ENCODE results near the gene IL1RAPL2.
A peak's percentile ranks its signal among the peaks of the same experiment; 100 is the strongest.
"Not testable (repeated sequence)": the region's sequence is repeated elsewhere in the genome, so short reads cannot be mapped to it uniquely, and the experiment has no call there.

The IL1RAPL2 gene

GRCh38 chrX:104854790-104855340 lies 288.9 kb downstream of the IL1RAPL2 start:
- DNase-seq (ENCODE audit: low spot score) = no peak

- DNase-seq (ENCODE audit: low spot score) = no peak
Measured at GRCh38 chrX:104863466-104863865, 297.5 kb downstream of the IL1RAPL2 start.

- DNase-seq (ENCODE audit: low spot score) = no peak
Measured at GRCh38 chrX:104864296-104864695, 298.3 kb downstream of the IL1RAPL2 start.

- DNase-seq (ENCODE audit: low spot score) = no peak
Measured at GRCh38 chrX:104877504-104877903, 311.5 kb downstream of the IL1RAPL2 start.

- DNase-seq (ENCODE audit: low spot score) = no peak
Measured at GRCh38 chrX:104902070-104902469, 336.1 kb downstream of the IL1RAPL2 start.

- DNase-seq (ENCODE audit: low spot score) = not testable (repeated sequence)
Measured at GRCh38 chrX:104909694-104910093, 343.7 kb downstream of the IL1RAPL2 start.

- DNase-seq (ENCODE audit: low spot score) = no peak
Measured at GRCh38 chrX:104913348-104913747, 347.3 kb downstream of the IL1RAPL2 start.

- not testable (repeated sequence) for DNase-seq (ENCODE audit: low spot score)
Measured at GRCh38 chrX:104914686-104915085, 348.7 kb downstream of the IL1RAPL2 start.

GRCh38 chrX:104918122-104918521 lies 352.1 kb downstream of the IL1RAPL2 start:
- no peak for DNase-seq (ENCODE audit: low spot score)

- DNase-seq (ENCODE audit: low spot score) = no peak
Measured at GRCh38 chrX:104921584-104922205, 355.7 kb downstream of the IL1RAPL2 start.

GRCh38 chrX:104922206-104922621 lies 356.2 kb downstream of the IL1RAPL2 start:
- peak; percentile 20 for DNase-seq (ENCODE audit: low spot score)

GRCh38 chrX:104929324-104929723 lies 363.3 kb downstream of the IL1RAPL2 start:
- DNase-seq (ENCODE audit: low spot score) = no peak

- DNase-seq (ENCODE audit: low spot score) = no peak
Measured at GRCh38 chrX:104935581-104935980, 369.6 kb downstream of the IL1RAPL2 start.

GRCh38 chrX:104953251-104953650 lies 387.3 kb downstream of the IL1RAPL2 start:
- no peak for DNase-seq (ENCODE audit: low spot score)

- no peak for DNase-seq (ENCODE audit: low spot score)
Measured at GRCh38 chrX:104961926-104962325, 395.9 kb downstream of the IL1RAPL2 start.

- DNase-seq (ENCODE audit: low spot score) = no peak
Measured at GRCh38 chrX:104968241-104968640, 402.2 kb downstream of the IL1RAPL2 start.

GRCh38 chrX:104972737-104973136 lies 406.7 kb downstream of the IL1RAPL2 start:
- no peak for DNase-seq (ENCODE audit: low spot score)

GRCh38 chrX:104987063-104987462 lies 421.1 kb downstream of the IL1RAPL2 start:
- no peak for DNase-seq (ENCODE audit: low spot score)

GRCh38 chrX:104988038-104988437 lies 422.0 kb downstream of the IL1RAPL2 start:
- no peak for DNase-seq (ENCODE audit: low spot score)

GRCh38 chrX:104995546-104995945 lies 429.5 kb downstream of the IL1RAPL2 start:
- no peak for DNase-seq (ENCODE audit: low spot score)

GRCh38 chrX:105006103-105006502 lies 440.1 kb downstream of the IL1RAPL2 start:
- no peak for DNase-seq (ENCODE audit: low spot score)

- DNase-seq (ENCODE audit: low spot score) = no peak
Measured at GRCh38 chrX:105006996-105007395, 441.0 kb downstream of the IL1RAPL2 start.

GRCh38 chrX:105013719-105014118 lies 447.7 kb downstream of the IL1RAPL2 start:
- no peak for DNase-seq (ENCODE audit: low spot score)

GRCh38 chrX:105017641-105018040 lies 451.6 kb downstream of the IL1RAPL2 start:
- DNase-seq (ENCODE audit: low spot score) = no peak

All from globus pallidus (tissue), 1 donor.